T-cell (primary cell): ENCODE measurements around the gene MDM4. TPM values are rescaled to one million over a fixed set of nuclear protein-coding genes. Genes with fewer than 3 reads are reported as not detected.
"Not testable (repeated sequence)": the region's sequence is repeated elsewhere in the genome, so short reads cannot be mapped to it uniquely, and the experiment has no call there.

Experiments
- ATAC-seq, 4 experiments: fragments of 200-7000 bp in 3 of 4; fragments of 150-1000 bp in 1 of 4; cut with Tn5 transposase; replicated peaks in 1 of 4; 1 replicate in 3 of 4; 2 replicates in 1 of 4; pipeline ENCODE4 v1.10.0; 2021; ENCODE audit warnings: moderate library complexity in 3 of 4, mild to moderate bottlenecking in 2 of 4, moderate number of reproducible peaks in 1 of 4
- CTCF ChIA-PET, 2 donors: fragments of 300-600 bp; sonication (Branson Sonifier 250); formaldehyde crosslinking; loops; one replicate each; lab custom pipeline; 2022; ENCODE audit warnings: antibody characterized with exemption in 2 of 2; lab: Charles Lee
- POLR2A ChIA-PET, 2 donors: fragments of 300-600 bp; sonication (Branson Sonifier 250); formaldehyde crosslinking; loops; one replicate each; lab custom pipeline; 2022; ENCODE audit warnings: antibody characterized with exemption in 2 of 2; lab: Charles Lee
- DNase-seq, 35 experiments: peaks; one replicate each; pipeline versions ENCODE4 v3.0.0 to v3.0.0-alpha.2; 2013 to 2023
- H3K27ac ChIP-seq: one replicate; pipeline ENCODE4 v1.5.1; 2013; ENCODE audit warnings: low read length
- H3K27me3 ChIP-seq, 2 experiments: replicated peaks in 1 of 2; 1 replicate in 1 of 2; 2 replicates in 1 of 2; pipeline versions ENCODE4 v1.6.1 to v1.7.0; 2013; ENCODE audit warnings: low read length in 1 of 2, mixed read lengths in 1 of 2; ENCODE audit not compliant: control insufficient read depth in 2 of 2, insufficient read depth in 2 of 2; ENCODE audit errors: extremely low read depth in 1 of 2
- H3K36me3 ChIP-seq, 2 donors: 1 replicate in 1 of 2; 2 replicates in 1 of 2; pipeline versions ENCODE4 v1.6.1 to v1.7.0; 2013; ENCODE audit warnings: low read length in 1 of 2; ENCODE audit not compliant: control insufficient read depth in 2 of 2, insufficient read depth in 1 of 2; ENCODE audit errors: extremely low read depth in 1 of 2
- H3K4me1 ChIP-seq, 2 experiments: 1 replicate in 1 of 2; 2 replicates in 1 of 2; pipeline versions ENCODE4 v1.6.1 to v1.7.0; 2013; ENCODE audit warnings: low read length in 2 of 2, mixed read lengths in 1 of 2; ENCODE audit not compliant: insufficient read depth in 2 of 2, control insufficient read depth in 1 of 2; ENCODE audit errors: extremely low read depth in 1 of 2
- H3K4me3 ChIP-seq, 2 donors: 1 replicate in 1 of 2; 2 replicates in 1 of 2; pipeline versions ENCODE4 v1.5.1 to v1.7.0; 2013; ENCODE audit warnings: mild to moderate bottlenecking in 2 of 2, low read length in 1 of 2, moderate library complexity in 1 of 2; ENCODE audit not compliant: control insufficient read depth in 1 of 2; ENCODE audit errors: extremely low read depth in 1 of 2
- H3K9me3 ChIP-seq: 2 replicates; pipeline ENCODE4 v1.7.0; 2013
- H3K27ac Mint-ChIP-seq, 2 donors: one replicate each; pipeline ENCODE4 v1.8.0; 2020 to 2021; ENCODE audit warnings: mild to moderate bottlenecking in 2 of 2, mixed read lengths in 2 of 2
- H3K27me3 Mint-ChIP-seq, 2 donors: one replicate each; pipeline ENCODE4 v1.8.0; 2021 to 2022; ENCODE audit warnings: mixed read lengths in 2 of 2
- H3K36me3 Mint-ChIP-seq: one replicate; pipeline ENCODE4 v1.8.0; 2021; ENCODE audit warnings: mixed read lengths
- H3K4me1 Mint-ChIP-seq, 3 donors: one replicate each; pipeline ENCODE4 v1.8.0; 2020 to 2022; ENCODE audit warnings: mixed read lengths in 3 of 3, mild to moderate bottlenecking in 1 of 3
- H3K4me3 Mint-ChIP-seq, 3 donors: one replicate each; pipeline ENCODE4 v1.8.0; 2020 to 2022; ENCODE audit warnings: mild to moderate bottlenecking in 3 of 3, mixed read lengths in 3 of 3, moderate library complexity in 3 of 3
- H3K9me3 Mint-ChIP-seq, 3 donors: one replicate each; pipeline ENCODE4 v1.8.0; 2020 to 2022; ENCODE audit warnings: mixed read lengths in 3 of 3
- WGBS: methylation state at CpG from one replicate; pipeline ENCODE4 v1.1.5; 2013; ENCODE audit warnings: missing lambda C conversion rate; ENCODE audit not compliant: insufficient coverage; 5-methylcytosine and 5-hydroxymethylcytosine counted together
- total RNA-seq, 35 experiments: library from RNA in 6 of 35; stranded (reverse) in 6 of 35; fragments of 120-200 nt in 1 of 35; gene quantifications; one replicate each; pipeline versions ENCODE4 v1.2.1 to v1.2.4 and lab custom pipeline; 2013 to 2026

The MDM4 gene
- total RNA-seq, 5 donors from 2014 or later (not counting 1 experiment from before 2014, with no cell fraction given) = 168 to 288 (median 183) TPM

- Mint-ChIP-seq H3K4me3 (no peak overlapping the region), H3K4me1 (peaks cover 30 to 47% (median 35%) of the 10 kb centered on the region in 3 donors), H3K27ac (peak overlapping the region in 1 of 2 donors; percentile 16), H3K27me3 (no peaks in the 10 kb centered on the region), H3K9me3 (no peaks in the 10 kb centered on the region), H3K36me3 (peaks cover 59% of the 10 kb centered on the region)
- Histone ChIP-seq H3K36me3 (peaks cover 11 to 70% of the 10 kb centered on the region in 2 donors), H3K27me3 (no peaks in the 10 kb centered on the region), H3K9me3 (no peaks in the 10 kb centered on the region), H3K4me1 (peaks cover 0 to 5% of the 10 kb centered on the region in 2 experiments), H3K27ac (no peak overlapping the region), H3K4me3 (no peak overlapping the region)
- DNase-seq (no peak), ATAC-seq (no peak)
- CTCF ChIA-PET = interaction anchor here in 1 of 2 donors (0.6 kb wide), 1 partner anchor 338 kb away, joined by 3 read pairs; no protein-coding TSS in a partner anchor
- WGBS = 93% methylated on average over 4 of the region's 5 CpGs
- POLR2A ChIA-PET = no interaction called here
These were observed 34.7 kb downstream of the MDM4 start for GRCh38 chr1:204550926-204551325.

GRCh38 chr1:204556458-204557052 lies 40.3 kb downstream of the MDM4 start:
- no peaks in the 10 kb centered on the region for H3K9me3 Mint-ChIP-seq
- no peaks in the 10 kb centered on the region for H3K27me3 Mint-ChIP-seq
- CTCF ChIA-PET = interaction anchor here in 1 of 2 donors (1.2 kb wide), 1 partner anchor 9 kb away, joined by 4 read pairs; no protein-coding TSS in a partner anchor
- Histone ChIP-seq H3K27me3 (no peaks in the 10 kb centered on the region), H3K9me3 (no peaks in the 10 kb centered on the region), H3K4me3 (no peak overlapping the region), H3K4me1 (peaks cover 7 to 8% of the 10 kb centered on the region in 2 experiments), H3K27ac (peak overlapping the region; percentile 43), H3K36me3 (peaks cover 3 to 39% of the 10 kb centered on the region in 2 donors)
- H3K4me1 Mint-ChIP-seq = peaks cover 45 to 57% (median 50%) of the 10 kb centered on the region in 3 donors
- POLR2A ChIA-PET = interaction anchor here in 1 of 2 donors (0.8 kb wide), 1 partner anchor 1174 kb away, joined by 3 read pairs; no protein-coding TSS in a partner anchor
- WGBS = no CpG with 5 or more reads among the region's 7 CpGs
- peak overlapping the region; percentile 86 to 90 for H3K27ac Mint-ChIP-seq
- H3K4me3 Mint-ChIP-seq = peak overlapping the region in 2 of 3 donors; percentile 17 to 27
- DNase-seq = peak in 2 of 35 experiments; percentile 10 to 34
- H3K36me3 Mint-ChIP-seq = peaks cover 28% of the 10 kb centered on the region
- peak; percentile 48 to 84 (median 76) for ATAC-seq

GRCh38 chr1:204558467-204558866 lies 42.3 kb downstream of the MDM4 start:
- Mint-ChIP-seq H3K27ac (no peak overlapping the region), H3K36me3 (peaks cover 24% of the 10 kb centered on the region)

GRCh38 chr1:204560002-204560401 lies 43.8 kb downstream of the MDM4 start:
- POLR2A ChIA-PET, H3K27ac Mint-ChIP-seq, H3K27ac ChIP-seq, DNase-seq, H3K9me3 ChIP-seq, H3K9me3 Mint-ChIP-seq, H3K4me3 Mint-ChIP-seq, H3K27me3 ChIP-seq, ATAC-seq, H3K4me3 ChIP-seq, H3K27me3 Mint-ChIP-seq: not testable (repeated sequence)
- H3K36me3 ChIP-seq = peaks cover 3 to 28% of the 10 kb centered on the region in 2 donors
- H3K36me3 Mint-ChIP-seq = peaks cover 24% of the 10 kb centered on the region
- 91% methylated on average over 5 of the region's 6 CpGs for WGBS
- H3K4me1 ChIP-seq = peaks cover 15 to 35% of the 10 kb centered on the region in 2 experiments
- CTCF ChIA-PET = interaction anchor here in 1 of 2 donors (0.6 kb wide), 1 partner anchor 45 kb away, joined by 5 read pairs; no protein-coding TSS in a partner anchor
- H3K4me1 Mint-ChIP-seq = peaks cover 60 to 70% (median 65%) of the 10 kb centered on the region in 3 donors

More at GRCh38 chr1:204558467-204558866, 42.3 kb downstream of the MDM4 start:
- POLR2A ChIA-PET = interaction anchor here in 1 of 2 donors (0.6 kb wide), 1 partner anchor 869 kb away, joined by 6 read pairs; no protein-coding TSS in a partner anchor
- Mint-ChIP-seq H3K4me3 (no peak overlapping the region), H3K9me3 (no peaks in the 10 kb centered on the region), H3K27me3 (no peaks in the 10 kb centered on the region), H3K4me1 (peaks cover 57 to 65% (median 58%) of the 10 kb centered on the region in 3 donors)
- peaks cover 3 to 31% of the 10 kb centered on the region in 2 donors for H3K36me3 ChIP-seq
- ATAC-seq = no peak
- peaks cover 13 to 21% of the 10 kb centered on the region in 2 experiments for H3K4me1 ChIP-seq
- H3K27me3 ChIP-seq = no peaks in the 10 kb centered on the region
- no peak for DNase-seq
- CTCF ChIA-PET = interaction anchor here in 1 of 2 donors (0.7 to 1.1 kb wide), 2 partner anchors 35 to 501 kb away, joined by 3 read pairs; no protein-coding TSS in a partner anchor
- no peaks in the 10 kb centered on the region for H3K9me3 ChIP-seq
- WGBS = 90% methylated on average over 1 of the region's 2 CpGs
- no peak overlapping the region for H3K27ac ChIP-seq
- H3K4me3 ChIP-seq = no peak overlapping the region

- H3K4me1 ChIP-seq = peaks cover 15 to 40% of the 10 kb centered on the region in 2 experiments
- no peak overlapping the region for H3K27ac ChIP-seq
- H3K4me3 ChIP-seq = no peak overlapping the region
- no peaks in the 10 kb centered on the region for H3K9me3 ChIP-seq
- ATAC-seq (no peak), DNase-seq (no peak)
- CTCF ChIA-PET = interaction anchor here in 1 of 2 donors (0.6 kb wide), 1 partner anchor 46 kb away, joined by 5 read pairs; no protein-coding TSS in a partner anchor
- H3K4me3 Mint-ChIP-seq = no peak overlapping the region
- POLR2A ChIA-PET = no interaction called here
- H3K4me1 Mint-ChIP-seq = peaks cover 63 to 71% (median 71%) of the 10 kb centered on the region in 3 donors
- H3K27me3 ChIP-seq = no peaks in the 10 kb centered on the region
- peaks cover 3 to 28% of the 10 kb centered on the region in 2 donors for H3K36me3 ChIP-seq
- H3K27ac Mint-ChIP-seq = peak overlapping the region; percentile 1 to 22
- H3K27me3 Mint-ChIP-seq = no peaks in the 10 kb centered on the region
- no peaks in the 10 kb centered on the region for H3K9me3 Mint-ChIP-seq
- peaks cover 24% of the 10 kb centered on the region for H3K36me3 Mint-ChIP-seq
These were observed 44.5 kb downstream of the MDM4 start for GRCh38 chr1:204560590-204561150.
